Measurements from ENCODE around the gene PDE4D. TPM values are rescaled to one million over a fixed set of nuclear protein-coding genes. Genes with fewer than 3 reads are reported as not detected.

PDE4D gene
- total RNA-seq, 1 experiment from 2014 or later = 2.1 TPM

GRCh38 chr5:58950224-58950623, 943.3 kb downstream of the PDE4D start:
- Histone ChIP-seq H4K91ac (ENCODE audit: insufficient read length, low read depth, low read length) (no peak overlapping the region), H4K8ac (replicated peaks; ENCODE audit: insufficient read length, low read depth, low read length) (no peak overlapping the region), H3K4ac (ENCODE audit: low read depth, low read length) (no peak overlapping the region), H3K56ac (ENCODE audit: insufficient read length, low read depth, low read length) (no peak overlapping the region), H3K4me1 (ENCODE audit: insufficient read depth, low read length) (no peaks in the 10 kb centered on the region), H2AK5ac (ENCODE audit: insufficient read length, low read length) (no peak overlapping the region), H2BK5ac (ENCODE audit: insufficient read length, low read length) (no peak overlapping the region), H3K9ac (ENCODE audit: extremely low read depth, insufficient read length, low read length) (no peak overlapping the region), H3K27ac (ENCODE audit: insufficient read length, low read depth, low read length) (no peak overlapping the region), H3K23ac (ENCODE audit: insufficient read length, low read depth, low read length) (no peak overlapping the region), H3K79me2 (ENCODE audit: insufficient read depth, low read length) (no peaks in the 10 kb centered on the region), H3K79me1 (ENCODE audit: insufficient read depth, low read depth, low read length, poor library complexity, severe bottlenecking) (no peaks in the 10 kb centered on the region), H3T11ph (ENCODE audit: low read length) (no peak overlapping the region), H4K20me1 (ENCODE audit: control insufficient read depth, insufficient read depth, insufficient read length) (no peaks in the 10 kb centered on the region), H3K18ac (ENCODE audit: insufficient read length, low read depth, low read length) (no peak overlapping the region), H3K14ac (ENCODE audit: insufficient read depth, low read length) (no peak overlapping the region), H3K4me2 (ENCODE audit: insufficient read depth, insufficient read length, low read length) (no peak overlapping the region), H2BK120ac (ENCODE audit: low read depth, low read length, poor library complexity, severe bottlenecking) (no peak overlapping the region), H2AFZ (ENCODE audit: low read length) (no peak overlapping the region), H3K9me3 (ENCODE audit: control insufficient read depth, low read depth, low read length) (no peaks in the 10 kb centered on the region), H3K27me3 (ENCODE audit: insufficient read depth, low read length) (no peaks in the 10 kb centered on the region), H2BK20ac (ENCODE audit: low read depth, low read length, poor library complexity, severe bottlenecking) (no peak overlapping the region), H2BK12ac (ENCODE audit: insufficient read length, low read depth, low read length) (no peak overlapping the region), H4K5ac (ENCODE audit: insufficient read length, low read depth, low read length) (no peak overlapping the region), H3K23me2 (ENCODE audit: insufficient read length, low read depth, low read length, poor library complexity, severe bottlenecking) (no peaks in the 10 kb centered on the region), H2BK15ac (ENCODE audit: low read depth, low read length) (no peak overlapping the region)
- Mint-ChIP-seq H3K27ac (no peak overlapping the region), H3K4me3 (no peak overlapping the region), H3K27me3 (ENCODE audit: low read depth) (no peaks in the 10 kb centered on the region), H3K4me1 (no peaks in the 10 kb centered on the region), H3K9me3 (peaks cover 0 to 2% of the 10 kb centered on the region in 2 experiments; a peak in 1 of 5 replicates), H3K36me3 (ENCODE audit: insufficient read depth in 1 of 3, low read depth in 3 of 3) (no peaks in the 10 kb centered on the region)
- WGBS (ENCODE audit: extremely low coverage, insufficient read length, low lambda C conversion rate) = no CpG with 5 or more reads among the region's 2 CpGs
- TF ChIP-seq CTCF (conservative IDR thresholded peaks at IDR 0.05) = no peak
- no peak for DNase-seq
